ENCODE results near the gene TAF6. TPM values are rescaled to one million over a fixed set of nuclear protein-coding genes. Genes with fewer than 3 reads are reported as not detected.

Gene TAF6
- 10 to 100 TPM; 32.8 to 76.7 (median 49.7) TPM for total RNA-seq

DNA sequence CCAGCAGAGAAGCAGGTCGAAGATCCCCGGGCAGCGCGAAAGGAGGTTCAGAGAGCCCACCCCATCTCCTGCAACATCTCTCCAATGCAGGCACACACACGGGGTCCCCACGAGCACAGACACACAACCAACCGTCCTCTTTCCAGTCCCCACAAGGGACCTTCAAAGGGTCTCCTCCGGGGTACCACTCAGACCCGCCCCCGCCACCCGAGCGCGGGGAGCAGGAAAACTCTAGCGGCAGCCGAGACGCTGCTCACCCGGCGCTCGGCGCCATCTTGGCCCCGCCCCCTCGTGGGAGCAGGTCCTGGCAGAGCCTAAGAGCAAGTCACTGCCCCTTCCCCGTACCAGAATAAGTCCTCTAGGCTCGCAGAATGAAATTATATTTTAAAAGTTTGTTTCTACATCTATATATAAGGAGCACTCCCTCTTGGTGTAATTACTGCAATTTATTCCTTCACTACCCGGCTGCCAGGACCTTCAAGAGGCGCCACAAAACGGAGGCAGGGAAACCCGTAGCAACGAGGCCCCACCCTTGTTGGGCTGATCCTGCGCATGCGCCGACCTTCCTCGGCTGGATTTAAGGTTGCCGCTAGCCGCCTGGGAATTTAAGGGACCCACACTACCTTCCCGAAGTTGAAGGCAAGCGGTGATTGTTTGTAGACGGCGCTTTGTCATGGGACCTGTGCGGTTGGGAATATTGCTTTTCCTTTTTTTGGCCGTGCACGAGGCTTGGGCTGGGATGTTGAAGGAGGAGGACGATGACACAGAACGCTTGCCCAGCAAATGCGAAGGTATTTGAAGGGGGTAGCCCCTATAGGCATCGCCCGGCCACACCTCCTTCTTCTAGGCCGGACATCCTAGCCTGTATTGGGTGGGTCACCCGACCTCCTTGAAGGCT, at the start of gene TAF6, which contains the start of gene CNPY4:
Gene TAF6, minus strand, starts transcription at position 287 of the 898 bp plus-strand sequence. CDS start 5,149 bp downstream, outside the sequence.
Gene CNPY4, plus strand, starts transcription at position 563 of the 898 bp plus-strand sequence. Its CDS starts 111 bp downstream, at position 674.
- H3K36me3 ChIP-seq = peaks cover 0 to 4% (median 0%) of the 10 kb centered on the region in 3 donors
- H3K4me3 ChIP-seq = peak within 1 kb of the TSS; percentile 57 to 97 (median 76)
- peak; percentile 91 to 97 (median 94) for DNase-seq
- H3K9me3 ChIP-seq = no peaks in the 10 kb centered on the region
- peak within 1 kb of the TSS; percentile 82 to 90 (median 84) for H3K27ac ChIP-seq
- H3K4me1 ChIP-seq = peaks cover 5 to 21% (median 7%) of the 10 kb centered on the region in 4 donors
- TF ChIP-seq CTCF (IDR thresholded peaks at IDR 0.05) (peak in 4 of 6 experiments; percentile 7 to 21 (median 13)), POLR2A (IDR thresholded peaks at IDR 0.05) (peak; percentile 60)
- H3K27me3 ChIP-seq = no peaks in the 10 kb centered on the region

DNA sequence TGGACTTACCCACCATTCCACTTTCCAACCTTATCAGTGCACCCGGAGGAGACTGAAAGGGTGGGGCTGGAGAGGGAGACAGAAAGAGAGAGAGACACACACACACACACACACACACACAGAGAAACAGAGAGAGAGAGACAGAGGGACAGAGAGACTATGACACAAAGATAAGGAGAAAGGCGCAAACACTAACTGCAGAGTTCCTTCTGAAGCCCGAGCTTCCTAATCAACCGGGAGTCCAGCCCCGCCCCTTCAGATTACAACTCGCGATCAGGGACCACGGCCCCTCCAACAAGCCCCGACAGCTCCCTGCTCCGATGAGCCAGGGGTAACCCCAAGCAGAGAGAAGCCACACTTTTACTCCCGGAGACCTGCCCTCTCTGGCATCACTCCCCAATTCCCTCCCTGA, 48.8 kb upstream of the TAF6 start:
- no peaks in the 10 kb centered on the region for H3K27me3 ChIP-seq
- TF ChIP-seq CTCF (IDR thresholded peaks at IDR 0.05) (no peak), POLR2A (IDR thresholded peaks at IDR 0.05) (no peak)
- peak in 1 of 3 donors; percentile 50 for DNase-seq
- H3K9me3 ChIP-seq = no peaks in the 10 kb centered on the region
- peak overlapping the region; percentile 26 to 57 (median 42) for H3K27ac ChIP-seq
- peak overlapping the region; percentile 22 to 44 (median 30) for H3K4me3 ChIP-seq
- H3K36me3 ChIP-seq = no peaks in the 10 kb centered on the region
- H3K4me1 ChIP-seq = peaks cover 0 to 33% (median 24%) of the 10 kb centered on the region in 4 donors

DNA sequence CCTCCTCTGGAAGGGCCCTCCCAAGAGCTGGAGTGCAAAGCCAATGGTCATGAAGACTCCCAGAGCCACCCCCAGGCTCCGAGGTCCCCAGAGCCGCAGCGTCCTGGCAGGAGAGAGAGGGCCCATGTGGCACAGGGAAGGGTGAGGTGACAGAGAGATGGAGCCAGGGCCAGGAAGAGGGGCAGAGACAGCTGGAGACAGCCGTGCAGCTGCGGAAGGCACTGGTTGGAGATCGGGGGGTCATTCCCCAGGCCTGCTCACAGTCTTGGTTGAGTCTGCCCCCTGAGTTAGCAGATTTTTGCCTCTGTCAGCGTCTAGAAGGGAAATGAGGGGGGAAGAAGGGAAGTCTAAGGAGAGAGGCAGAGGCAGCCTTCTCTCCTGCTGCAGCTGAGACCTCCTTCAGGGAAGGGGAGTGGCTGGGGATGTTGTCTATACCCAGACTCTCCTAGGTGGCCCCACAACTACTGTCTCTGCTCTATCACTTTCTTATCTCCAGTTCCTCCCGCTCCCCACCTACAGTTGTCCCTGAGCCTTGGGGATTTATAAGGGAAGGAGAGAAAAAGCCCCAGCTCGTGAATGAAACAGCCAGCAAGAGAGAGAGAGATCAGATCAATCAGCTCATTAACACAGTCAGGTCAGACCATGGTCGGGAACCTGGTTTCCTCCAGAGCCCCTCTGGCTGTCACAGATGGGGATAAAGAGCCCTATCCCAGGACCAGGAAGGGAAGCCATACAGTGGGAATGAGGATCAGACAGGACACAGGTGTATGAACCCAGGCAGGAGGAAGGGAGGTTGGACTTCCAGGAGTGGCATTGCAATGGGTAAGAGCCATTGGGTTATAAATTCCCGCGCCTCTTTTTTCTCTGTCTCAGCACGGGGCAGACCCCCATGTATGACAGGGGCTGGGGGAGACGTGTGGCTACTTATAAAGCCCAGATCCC, 48.1 kb upstream of the TAF6 start:
- DNase-seq = peak in 1 of 3 donors; percentile 27
- Histone ChIP-seq H3K4me3 (peak overlapping the region in 2 of 4 donors; percentile 33 to 44), H3K27ac (peak overlapping the region in 1 of 4 donors; percentile 26), H3K27me3 (no peaks in the 10 kb centered on the region), H3K36me3 (no peaks in the 10 kb centered on the region), H3K4me1 (peaks cover 0 to 33% (median 25%) of the 10 kb centered on the region in 4 donors), H3K9me3 (no peaks in the 10 kb centered on the region)
- no peak for TF ChIP-seq POLR2A (IDR thresholded peaks at IDR 0.05)
- TF ChIP-seq CTCF (IDR thresholded peaks at IDR 0.05) = no peak

GRCh38 chr7:100166317-100166940, 47.3 kb upstream of the TAF6 start:
- peaks cover 0 to 26% (median 21%) of the 10 kb centered on the region in 4 donors for H3K4me1 ChIP-seq
- peak in 1 of 3 donors; percentile 45 for DNase-seq
- no peak overlapping the region for H3K27ac ChIP-seq
- H3K36me3 ChIP-seq = no peaks in the 10 kb centered on the region
- H3K9me3 ChIP-seq = no peaks in the 10 kb centered on the region
- no peak for TF ChIP-seq CTCF (IDR thresholded peaks at IDR 0.05)
- TF ChIP-seq POLR2A (IDR thresholded peaks at IDR 0.05) = no peak
- no peaks in the 10 kb centered on the region for H3K27me3 ChIP-seq
- no peak overlapping the region for H3K4me3 ChIP-seq

GRCh38 chr7:100163871-100164270, 44.7 kb upstream of the TAF6 start:
- no peaks in the 10 kb centered on the region for H3K27me3 ChIP-seq
- no peaks in the 10 kb centered on the region for H3K36me3 ChIP-seq
- TF ChIP-seq POLR2A (IDR thresholded peaks at IDR 0.05) = no peak
- peak overlapping the region in 1 of 4 donors; percentile 31 for H3K27ac ChIP-seq
- no peaks in the 10 kb centered on the region for H3K9me3 ChIP-seq
- no peak for DNase-seq
- H3K4me1 ChIP-seq = peaks cover 0 to 23% (median 14%) of the 10 kb centered on the region in 4 donors
- no peak overlapping the region for H3K4me3 ChIP-seq

Data from Peyer's patch (tissue), 4 donors.